WTC11 (cell line): ENCODE results near the gene SH2D3C. TPM values are rescaled to one million over a fixed set of nuclear protein-coding genes. Genes with fewer than 3 reads are reported as not detected.
A peak's percentile ranks its signal among the peaks of the same experiment; 100 is the strongest.

Source experiments
- ATAC-seq: fragments of 200-7000 bp; cut with Tn5 transposase; 2 replicates; pipeline ENCODE4 v1.10.0; 2021; ENCODE audit warnings: mild to moderate bottlenecking, moderate library complexity
- CTCF ChIA-PET: fragments of 300-600 bp; sonication (Branson Sonifier 250); formaldehyde crosslinking; loops from one replicate; lab custom pipeline; 2021; ENCODE audit warnings: antibody characterized with exemption; lab: Charles Lee
- POLR2A ChIA-PET: fragments of 350-600 bp; sonication (Branson Sonifier 250); formaldehyde crosslinking; loops from one replicate; lab custom pipeline; 2021; ENCODE audit warnings: antibody characterized with exemption; lab: Charles Lee
- DNase-seq: peaks from one replicate; pipeline ENCODE4 v3.0.0; 2021; ENCODE audit warnings: low spot score
- H3K27ac Mint-ChIP-seq: 2 replicates; pipeline ENCODE4 v1.8.0; 2021; ENCODE audit warnings: mixed read lengths
- H3K27me3 Mint-ChIP-seq: 2 replicates; pipeline ENCODE4 v1.8.0; 2021; ENCODE audit warnings: low read depth, mild to moderate bottlenecking, moderate library complexity, mixed read lengths
- H3K36me3 Mint-ChIP-seq: 2 replicates; pipeline ENCODE4 v1.8.0; 2021; ENCODE audit warnings: mixed read lengths
- H3K4me1 Mint-ChIP-seq: 2 replicates; pipeline ENCODE4 v1.8.0; 2022; ENCODE audit warnings: mixed read lengths
- H3K4me3 Mint-ChIP-seq: 2 replicates; pipeline ENCODE4 v1.8.0; 2021; ENCODE audit warnings: mild to moderate bottlenecking, moderate library complexity, mixed read lengths
- H3K9me3 Mint-ChIP-seq: 2 replicates; pipeline ENCODE4 v1.8.0; 2021; ENCODE audit warnings: mixed read lengths
- CBFB ChIP-seq: sonication (generic); formaldehyde crosslinking; IDR thresholded peaks from 2 replicates; pipeline ENCODE4 v1.8.1; 2022; ENCODE audit warnings: mild to moderate bottlenecking, low read depth, missing genetic modification reagents
- ETV6 ChIP-seq: sonication (generic); formaldehyde crosslinking; IDR thresholded peaks from 2 replicates; pipeline ENCODE4 v1.8.1; 2022; ENCODE audit warnings: mild to moderate bottlenecking, missing genetic modification reagents
- FOXP1 ChIP-seq: sonication (generic); formaldehyde crosslinking; IDR thresholded peaks from 2 replicates; pipeline ENCODE4 v1.8.0; 2022; ENCODE audit warnings: missing genetic modification reagents, mild to moderate bottlenecking, moderate library complexity, borderline replicate concordance
- JUN ChIP-seq: sonication (generic); formaldehyde crosslinking; IDR thresholded peaks from 2 replicates; pipeline ENCODE4 v1.8.0; 2023; ENCODE audit warnings: mild to moderate bottlenecking, missing genetic modification reagents
- NFE2L1 ChIP-seq: sonication (generic); formaldehyde crosslinking; IDR thresholded peaks from 2 replicates; pipeline ENCODE4 v1.8.1; 2023; ENCODE audit warnings: missing genetic modification reagents
- NR1H2 ChIP-seq: sonication (generic); formaldehyde crosslinking; IDR thresholded peaks from 2 replicates; pipeline ENCODE4 v1.9.0; 2021; ENCODE audit warnings: mild to moderate bottlenecking, moderate library complexity, missing genetic modification reagents
- NR3C1 ChIP-seq: sonication (generic); formaldehyde crosslinking; conservative IDR thresholded peaks from 2 replicates; pipeline ENCODE4 v1.8.1; 2023; ENCODE audit warnings: low read depth, mild to moderate bottlenecking, missing genetic modification reagents
- RELA ChIP-seq: sonication (generic); formaldehyde crosslinking; IDR thresholded peaks from 2 replicates; pipeline ENCODE4 v1.8.1; 2022; ENCODE audit warnings: missing genetic modification reagents, mild to moderate bottlenecking, borderline replicate concordance
- RORB ChIP-seq: fragments of 250-450 bp; sonication (Bioruptor Pico); IDR thresholded peaks from 2 replicates; pipeline ENCODE4 v1.9.0; 2021; ENCODE audit warnings: mild to moderate bottlenecking
- SMAD3 ChIP-seq: sonication (generic); formaldehyde crosslinking; IDR thresholded peaks from 2 replicates; pipeline ENCODE4 v1.8.0; 2022; ENCODE audit warnings: missing genetic modification reagents, mild to moderate bottlenecking, borderline replicate concordance
- SP1 ChIP-seq: sonication (generic); formaldehyde crosslinking; conservative IDR thresholded peaks from 2 replicates; pipeline ENCODE4 v1.8.1; 2022; ENCODE audit warnings: missing genetic modification reagents
- TCF7 ChIP-seq: sonication (generic); formaldehyde crosslinking; IDR thresholded peaks from 2 replicates; pipeline ENCODE4 v1.8.0; 2022; ENCODE audit warnings: mild to moderate bottlenecking, low read depth, missing genetic modification reagents, moderate library complexity
- TEAD1 ChIP-seq: sonication (generic); formaldehyde crosslinking; IDR thresholded peaks from 2 replicates; pipeline ENCODE4 v1.8.0; 2022; ENCODE audit warnings: mild to moderate bottlenecking, missing genetic modification reagents
- ZNF121 ChIP-seq: sonication (generic); formaldehyde crosslinking; IDR thresholded peaks from 2 replicates; pipeline ENCODE4 v1.8.0; 2023; ENCODE audit warnings: missing genetic modification reagents
- ZNF138 ChIP-seq: sonication (generic); formaldehyde crosslinking; conservative IDR thresholded peaks from 2 replicates; pipeline ENCODE4 v1.8.1; 2022; ENCODE audit warnings: mild to moderate bottlenecking, moderate library complexity, missing genetic modification reagents
- ZNF317 ChIP-seq: sonication (generic); formaldehyde crosslinking; IDR thresholded peaks from 2 replicates; pipeline ENCODE4 v1.8.1; 2023; ENCODE audit warnings: low read depth, mild to moderate bottlenecking, moderate library complexity, missing genetic modification reagents, borderline replicate concordance
- total RNA-seq: library from RNA; stranded (reverse); gene quantifications from 3 replicates; pipeline ENCODE4 v1.2.3, GENCODE V29; 2021
- TF ChIP-seq, protein P1 (sequence below): sonication (generic); formaldehyde crosslinking; IDR thresholded peaks from 2 replicates; pipeline ENCODE4 v1.8.0; 2022; ENCODE audit warnings: mild to moderate bottlenecking, missing genetic modification reagents
- TF ChIP-seq, protein P2 (sequence below): fragments of 250-450 bp; sonication (Bioruptor Pico); IDR thresholded peaks from 2 replicates; pipeline ENCODE4 v1.9.0; 2021; ENCODE audit warnings: moderate library complexity, mild to moderate bottlenecking, inconsistent platforms, borderline replicate concordance
- TF ChIP-seq, protein P3 (sequence below): sonication (generic); formaldehyde crosslinking; IDR thresholded peaks from 2 replicates; pipeline ENCODE4 v1.8.0; 2023; ENCODE audit warnings: mild to moderate bottlenecking, missing genetic modification reagents
- TF ChIP-seq, protein P4 (sequence below): sonication (generic); formaldehyde crosslinking; IDR thresholded peaks from 2 replicates; pipeline ENCODE4 v1.8.1; 2023; ENCODE audit warnings: mild to moderate bottlenecking, missing genetic modification reagents, moderate library complexity
- TF ChIP-seq, protein P5 (sequence below): sonication (generic); formaldehyde crosslinking; IDR thresholded peaks from 2 replicates; pipeline ENCODE4 v1.8.0; 2022; ENCODE audit warnings: mild to moderate bottlenecking, missing genetic modification reagents
- TF ChIP-seq, protein P6 (sequence below): sonication (generic); formaldehyde crosslinking; IDR thresholded peaks from 2 replicates; pipeline ENCODE4 v1.8.0; 2022; ENCODE audit warnings: mild to moderate bottlenecking, missing genetic modification reagents
- TF ChIP-seq, protein P7 (sequence below): sonication (generic); formaldehyde crosslinking; IDR thresholded peaks from 2 replicates; pipeline ENCODE4 v1.8.1; 2022; ENCODE audit warnings: low read depth, mild to moderate bottlenecking, moderate library complexity, missing genetic modification reagents, borderline replicate concordance
- TF ChIP-seq, protein P8 (sequence below): sonication (generic); formaldehyde crosslinking; IDR thresholded peaks from 2 replicates; pipeline ENCODE4 v1.8.0; 2023; ENCODE audit warnings: missing genetic modification reagents

Gene SH2D3C
- total RNA-seq, 1 experiment from 2014 or later: 5.4 TPM

DNA sequence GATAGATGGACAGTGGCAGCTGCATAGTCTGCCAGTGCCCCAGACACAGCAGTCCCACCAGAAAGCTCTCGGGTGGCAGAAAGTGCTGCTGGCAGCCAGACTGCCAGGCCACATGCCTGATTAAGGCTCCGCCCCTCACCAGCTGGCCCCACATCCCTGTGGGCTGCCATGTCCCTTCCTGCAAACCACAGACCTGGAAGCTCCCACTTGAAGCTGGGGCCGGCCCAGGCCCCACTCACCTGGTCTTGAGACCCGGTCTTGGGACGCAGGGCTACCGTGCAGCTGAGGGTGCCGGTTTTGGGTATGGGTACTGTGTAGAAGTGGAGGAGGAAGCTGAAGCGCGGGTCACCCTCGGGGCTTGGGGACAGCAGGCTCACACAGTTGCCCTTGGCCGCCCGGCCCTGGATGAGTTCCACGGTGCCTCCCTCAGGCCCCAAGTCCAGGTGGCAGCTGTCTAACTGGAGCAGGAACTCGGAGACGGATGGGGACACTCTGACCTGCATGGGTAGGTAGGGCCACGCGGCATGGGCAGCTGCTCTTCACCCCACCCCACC is 39.5 kb upstream of the SH2D3C start (continued):
- TF ChIP-seq, protein P1, sequence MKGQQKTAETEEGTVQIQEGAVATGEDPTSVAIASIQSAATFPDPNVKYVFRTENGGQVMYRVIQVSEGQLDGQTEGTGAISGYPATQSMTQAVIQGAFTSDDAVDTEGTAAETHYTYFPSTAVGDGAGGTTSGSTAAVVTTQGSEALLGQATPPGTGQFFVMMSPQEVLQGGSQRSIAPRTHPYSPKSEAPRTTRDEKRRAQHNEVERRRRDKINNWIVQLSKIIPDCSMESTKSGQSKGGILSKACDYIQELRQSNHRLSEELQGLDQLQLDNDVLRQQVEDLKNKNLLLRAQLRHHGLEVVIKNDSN (CRISPR knock-in tag): no peak
- TF ChIP-seq FOXP1 (CRISPR knock-in tag) (no peak), NFE2L1 (no peak), ZNF317 (no peak), RORB (CRISPR knock-in tag) (no peak), SMAD3 (no peak)
- TF ChIP-seq, protein P2, sequence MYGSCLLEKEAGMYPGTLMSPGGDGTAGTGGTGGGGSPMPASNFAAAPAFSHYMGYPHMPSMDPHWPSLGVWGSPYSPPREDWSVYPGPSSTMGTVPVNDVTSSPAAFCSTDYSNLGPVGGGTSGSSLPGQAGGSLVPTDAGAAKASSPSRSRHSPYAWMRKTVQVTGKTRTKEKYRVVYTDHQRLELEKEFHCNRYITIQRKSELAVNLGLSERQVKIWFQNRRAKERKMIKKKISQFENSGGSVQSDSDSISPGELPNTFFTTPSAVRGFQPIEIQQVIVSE (CRISPR knock-in tag): no peak
- TF ChIP-seq, protein P3, sequence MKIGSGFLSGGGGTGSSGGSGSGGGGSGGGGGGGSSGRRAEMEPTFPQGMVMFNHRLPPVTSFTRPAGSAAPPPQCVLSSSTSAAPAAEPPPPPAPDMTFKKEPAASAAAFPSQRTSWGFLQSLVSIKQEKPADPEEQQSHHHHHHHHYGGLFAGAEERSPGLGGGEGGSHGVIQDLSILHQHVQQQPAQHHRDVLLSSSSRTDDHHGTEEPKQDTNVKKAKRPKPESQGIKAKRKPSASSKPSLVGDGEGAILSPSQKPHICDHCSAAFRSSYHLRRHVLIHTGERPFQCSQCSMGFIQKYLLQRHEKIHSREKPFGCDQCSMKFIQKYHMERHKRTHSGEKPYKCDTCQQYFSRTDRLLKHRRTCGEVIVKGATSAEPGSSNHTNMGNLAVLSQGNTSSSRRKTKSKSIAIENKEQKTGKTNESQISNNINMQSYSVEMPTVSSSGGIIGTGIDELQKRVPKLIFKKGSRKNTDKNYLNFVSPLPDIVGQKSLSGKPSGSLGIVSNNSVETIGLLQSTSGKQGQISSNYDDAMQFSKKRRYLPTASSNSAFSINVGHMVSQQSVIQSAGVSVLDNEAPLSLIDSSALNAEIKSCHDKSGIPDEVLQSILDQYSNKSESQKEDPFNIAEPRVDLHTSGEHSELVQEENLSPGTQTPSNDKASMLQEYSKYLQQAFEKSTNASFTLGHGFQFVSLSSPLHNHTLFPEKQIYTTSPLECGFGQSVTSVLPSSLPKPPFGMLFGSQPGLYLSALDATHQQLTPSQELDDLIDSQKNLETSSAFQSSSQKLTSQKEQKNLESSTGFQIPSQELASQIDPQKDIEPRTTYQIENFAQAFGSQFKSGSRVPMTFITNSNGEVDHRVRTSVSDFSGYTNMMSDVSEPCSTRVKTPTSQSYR (CRISPR knock-in tag): no peak
- TF ChIP-seq, all 79 proteins: peak for 0

DNA sequence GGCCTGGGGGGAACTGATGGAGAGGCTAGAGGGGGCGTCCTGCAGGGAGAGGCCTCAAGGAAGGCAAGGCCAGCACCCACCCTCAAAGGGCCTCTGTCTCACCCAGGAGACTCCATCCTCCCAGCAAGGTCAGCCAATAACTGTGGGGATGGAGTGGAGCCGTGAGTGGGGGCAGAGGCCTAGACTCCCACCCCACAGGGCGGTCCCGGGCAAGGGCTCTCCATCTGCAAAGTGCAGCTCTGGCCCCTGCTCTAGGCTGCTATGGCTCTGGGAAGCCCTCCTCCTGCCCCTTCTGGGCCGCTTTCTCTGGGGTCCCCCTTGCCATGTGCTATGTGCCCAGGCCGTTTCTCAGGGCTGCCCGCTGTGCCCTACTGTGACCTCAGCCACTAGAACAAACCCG is 38.3 kb upstream of the SH2D3C start:
- DNase-seq (no peak), ATAC-seq (no peak)
- Mint-ChIP-seq H3K4me1 (no peaks in the 10 kb centered on the region), H3K4me3 (no peak overlapping the region), H3K36me3 (peaks cover 16% of the 10 kb centered on the region; the same call in 1 of the 2 replicates), H3K9me3 (no peaks in the 10 kb centered on the region), H3K27ac (peak overlapping the region; percentile 68; the same call in 1 of the 2 replicates)
- TF ChIP-seq TCF7 (CRISPR knock-in tag): no peak
- TF ChIP-seq, protein P4, sequence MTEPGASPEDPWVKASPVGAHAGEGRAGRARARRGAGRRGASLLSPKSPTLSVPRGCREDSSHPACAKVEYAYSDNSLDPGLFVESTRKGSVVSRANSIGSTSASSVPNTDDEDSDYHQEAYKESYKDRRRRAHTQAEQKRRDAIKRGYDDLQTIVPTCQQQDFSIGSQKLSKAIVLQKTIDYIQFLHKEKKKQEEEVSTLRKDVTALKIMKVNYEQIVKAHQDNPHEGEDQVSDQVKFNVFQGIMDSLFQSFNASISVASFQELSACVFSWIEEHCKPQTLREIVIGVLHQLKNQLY (CRISPR knock-in tag): no peak
- no peak for TF ChIP-seq ZNF121 (CRISPR knock-in tag)
- TF ChIP-seq, protein P5, sequence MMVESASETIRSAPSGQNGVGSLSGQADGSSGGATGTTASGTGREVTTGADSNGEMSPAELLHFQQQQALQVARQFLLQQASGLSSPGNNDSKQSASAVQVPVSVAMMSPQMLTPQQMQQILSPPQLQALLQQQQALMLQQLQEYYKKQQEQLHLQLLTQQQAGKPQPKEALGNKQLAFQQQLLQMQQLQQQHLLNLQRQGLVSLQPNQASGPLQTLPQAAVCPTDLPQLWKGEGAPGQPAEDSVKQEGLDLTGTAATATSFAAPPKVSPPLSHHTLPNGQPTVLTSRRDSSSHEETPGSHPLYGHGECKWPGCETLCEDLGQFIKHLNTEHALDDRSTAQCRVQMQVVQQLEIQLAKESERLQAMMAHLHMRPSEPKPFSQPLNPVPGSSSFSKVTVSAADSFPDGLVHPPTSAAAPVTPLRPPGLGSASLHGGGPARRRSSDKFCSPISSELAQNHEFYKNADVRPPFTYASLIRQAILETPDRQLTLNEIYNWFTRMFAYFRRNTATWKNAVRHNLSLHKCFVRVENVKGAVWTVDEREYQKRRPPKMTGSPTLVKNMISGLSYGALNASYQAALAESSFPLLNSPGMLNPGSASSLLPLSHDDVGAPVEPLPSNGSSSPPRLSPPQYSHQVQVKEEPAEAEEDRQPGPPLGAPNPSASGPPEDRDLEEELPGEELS (CRISPR knock-in tag): no peak
- no peak for TF ChIP-seq JUN
- TF ChIP-seq NR1H2 (CRISPR knock-in tag): no peak
- TF ChIP-seq CBFB (CRISPR knock-in tag): no peak
- no peak for TF ChIP-seq RELA
- TF ChIP-seq, protein P1 (CRISPR knock-in tag): no peak
- TF ChIP-seq NFE2L1: no peak
- TF ChIP-seq, all 79 proteins: peak for 0
- H3K27me3 Mint-ChIP-seq: no peaks in the 10 kb centered on the region
- ChIA-PET CTCF (interaction anchor here (3.5 kb wide), 1 partner anchor 53 kb away, joined by 16 read pairs; no protein-coding TSS in a partner anchor), POLR2A (no interaction called here)

DNA sequence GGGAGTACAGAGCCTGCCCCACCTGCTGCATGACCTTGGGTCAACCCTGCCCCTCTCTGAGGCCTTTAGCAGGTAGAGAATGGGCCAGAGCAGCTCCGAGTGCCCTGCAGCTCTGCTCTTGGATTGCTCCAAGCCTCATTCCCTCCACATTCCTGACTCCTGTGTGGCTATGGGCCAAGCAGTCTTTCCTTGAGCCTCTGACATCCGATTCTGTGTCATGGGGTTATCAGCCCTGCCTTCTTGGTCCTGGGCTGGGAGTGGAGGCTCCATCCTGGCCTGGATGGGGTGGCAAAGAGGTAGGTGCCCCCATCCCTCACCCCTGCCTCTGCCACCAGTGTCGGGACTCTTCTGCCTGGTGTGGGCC is 37.9 kb upstream of the SH2D3C start:
- ChIA-PET CTCF (interaction anchor here (3.5 kb wide), 1 partner anchor 53 kb away, joined by 16 read pairs; no protein-coding TSS in a partner anchor), POLR2A (no interaction called here)
- H3K36me3 Mint-ChIP-seq: peaks cover 18% of the 10 kb centered on the region; the same call in 1 of the 2 replicates
- H3K4me3 Mint-ChIP-seq: no peak overlapping the region
- H3K27ac Mint-ChIP-seq: no peak overlapping the region
- no peaks in the 10 kb centered on the region for H3K9me3 Mint-ChIP-seq
- no peak for ATAC-seq
- DNase-seq: no peak
- no peaks in the 10 kb centered on the region for H3K27me3 Mint-ChIP-seq
- no peaks in the 10 kb centered on the region for H3K4me1 Mint-ChIP-seq
- TF ChIP-seq, protein P6, sequence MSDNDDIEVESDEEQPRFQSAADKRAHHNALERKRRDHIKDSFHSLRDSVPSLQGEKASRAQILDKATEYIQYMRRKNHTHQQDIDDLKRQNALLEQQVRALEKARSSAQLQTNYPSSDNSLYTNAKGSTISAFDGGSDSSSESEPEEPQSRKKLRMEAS (CRISPR knock-in tag): no peak
- no peak for TF ChIP-seq ZNF138 (CRISPR knock-in tag)
- no peak for TF ChIP-seq NR3C1
- no peak for TF ChIP-seq ZNF121 (CRISPR knock-in tag)
- no peak for TF ChIP-seq SP1 (CRISPR knock-in tag)
- TF ChIP-seq ETV6: no peak
- TF ChIP-seq, protein P7, sequence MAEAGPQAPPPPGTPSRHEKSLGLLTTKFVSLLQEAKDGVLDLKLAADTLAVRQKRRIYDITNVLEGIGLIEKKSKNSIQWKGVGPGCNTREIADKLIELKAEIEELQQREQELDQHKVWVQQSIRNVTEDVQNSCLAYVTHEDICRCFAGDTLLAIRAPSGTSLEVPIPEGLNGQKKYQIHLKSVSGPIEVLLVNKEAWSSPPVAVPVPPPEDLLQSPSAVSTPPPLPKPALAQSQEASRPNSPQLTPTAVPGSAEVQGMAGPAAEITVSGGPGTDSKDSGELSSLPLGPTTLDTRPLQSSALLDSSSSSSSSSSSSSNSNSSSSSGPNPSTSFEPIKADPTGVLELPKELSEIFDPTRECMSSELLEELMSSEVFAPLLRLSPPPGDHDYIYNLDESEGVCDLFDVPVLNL (CRISPR knock-in tag): no peak
- TF ChIP-seq TEAD1: no peak
- TF ChIP-seq, protein P8, sequence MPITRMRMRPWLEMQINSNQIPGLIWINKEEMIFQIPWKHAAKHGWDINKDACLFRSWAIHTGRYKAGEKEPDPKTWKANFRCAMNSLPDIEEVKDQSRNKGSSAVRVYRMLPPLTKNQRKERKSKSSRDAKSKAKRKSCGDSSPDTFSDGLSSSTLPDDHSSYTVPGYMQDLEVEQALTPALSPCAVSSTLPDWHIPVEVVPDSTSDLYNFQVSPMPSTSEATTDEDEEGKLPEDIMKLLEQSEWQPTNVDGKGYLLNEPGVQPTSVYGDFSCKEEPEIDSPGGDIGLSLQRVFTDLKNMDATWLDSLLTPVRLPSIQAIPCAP (CRISPR knock-in tag): no peak
- TF ChIP-seq ZNF317: no peak
